Lung microvascular endothelial cell (primary cell): ENCODE measurements around the gene S100A12. TPM values are rescaled to one million over a fixed set of nuclear protein-coding genes. Genes with fewer than 3 reads are reported as not detected.

Experiments
- DNase-seq, 2 donors: peaks; one replicate each; pipeline versions ENCODE4 v3.0.0 to v3.0.0-alpha.2; 2010; ENCODE audit warnings: low read depth in 2 of 2
- total RNA-seq: library from RNA; depleted of rRNA; stranded (reverse); fragments of >200 nt; gene quantifications from 2 replicates; pipeline ENCODE4 v1.2.1, GENCODE V29; 2014

The S100A12 gene
- total RNA-seq, 1 donor from 2014 or later = not detected

DNA sequence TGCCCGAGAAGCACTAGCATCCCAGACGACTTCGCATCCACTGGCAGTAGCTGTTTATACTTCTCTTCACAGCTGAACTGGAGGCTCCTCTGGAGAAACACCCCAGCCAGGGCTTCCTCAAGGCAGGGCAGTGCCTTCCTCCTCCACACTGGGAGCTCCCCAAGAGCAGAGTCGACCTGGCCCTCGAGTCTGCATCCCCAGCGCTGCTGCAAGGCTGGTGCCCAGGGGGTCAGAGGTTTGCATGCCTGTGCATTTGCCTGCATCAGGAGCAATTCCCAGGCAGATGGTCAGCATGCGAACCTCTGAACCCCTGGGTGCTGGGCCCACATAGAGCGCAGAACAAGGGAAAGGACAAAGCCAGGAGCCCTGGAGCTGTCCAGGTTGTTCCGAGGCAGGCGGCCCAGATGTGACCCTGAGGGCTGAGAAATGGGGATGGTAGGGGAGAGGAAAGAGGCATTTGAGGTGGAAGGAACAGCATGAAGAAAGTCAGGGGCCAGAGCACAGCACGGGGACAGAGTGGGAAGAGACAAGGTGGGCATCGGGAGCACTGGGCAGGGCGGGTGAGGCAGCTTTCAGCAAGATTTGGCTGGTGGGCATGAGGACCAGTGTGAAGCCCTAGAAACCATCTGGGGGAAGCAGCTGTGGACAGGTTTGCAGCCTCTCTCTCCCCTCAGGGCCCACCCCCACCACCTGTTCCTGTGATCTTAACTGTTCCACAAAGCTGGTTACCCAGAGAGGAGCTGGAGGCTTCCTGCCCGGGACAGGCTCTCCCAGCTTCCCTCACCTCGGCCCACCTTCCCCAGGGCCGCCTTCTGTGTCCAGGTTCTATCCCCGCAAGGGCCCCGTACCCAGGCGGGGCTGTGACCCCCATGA, 21.9 kb upstream of the S100A12 start:
- DNase-seq = no peak

DNA sequence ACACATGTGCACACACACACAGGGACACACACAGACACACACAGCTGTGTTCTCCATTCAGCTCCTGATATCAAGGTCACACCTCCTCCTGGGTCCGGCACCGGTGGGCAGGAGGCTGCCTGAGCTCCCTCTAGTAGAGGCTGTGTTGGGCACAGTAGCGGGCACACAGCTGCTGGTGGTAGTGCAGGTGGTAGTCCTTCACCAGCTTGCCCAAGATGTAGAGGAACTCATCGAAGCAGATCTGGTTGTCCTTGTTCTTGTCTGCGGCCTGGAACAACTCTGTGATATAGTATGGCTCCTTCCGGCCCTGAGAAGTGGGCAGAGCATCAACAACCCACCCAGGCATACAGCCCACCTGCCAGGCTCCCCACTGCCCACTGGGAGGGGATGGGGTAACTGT, 21.0 kb upstream of the S100A12 start:
- no peak for DNase-seq

DNA sequence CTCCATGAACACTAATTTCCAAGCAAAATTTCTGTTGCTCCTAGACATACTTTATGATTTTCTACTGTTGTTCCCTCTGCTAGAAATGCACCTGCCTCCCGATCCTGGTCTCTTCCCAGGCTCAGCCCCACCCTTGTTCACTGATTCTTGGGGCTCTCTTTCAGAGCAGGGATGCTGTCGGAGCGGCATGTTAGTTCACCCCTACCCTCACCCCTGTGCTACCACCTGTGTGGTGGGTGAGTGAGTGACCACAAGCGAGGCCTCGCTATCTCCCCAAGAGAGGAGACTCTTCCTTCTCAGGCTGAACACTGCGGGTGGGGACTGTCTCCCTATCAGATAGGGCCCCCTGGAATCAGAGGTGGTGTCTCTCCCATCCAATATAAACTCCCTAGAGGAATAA, 20.4 kb upstream of the S100A12 start:
- no peak for DNase-seq

DNA sequence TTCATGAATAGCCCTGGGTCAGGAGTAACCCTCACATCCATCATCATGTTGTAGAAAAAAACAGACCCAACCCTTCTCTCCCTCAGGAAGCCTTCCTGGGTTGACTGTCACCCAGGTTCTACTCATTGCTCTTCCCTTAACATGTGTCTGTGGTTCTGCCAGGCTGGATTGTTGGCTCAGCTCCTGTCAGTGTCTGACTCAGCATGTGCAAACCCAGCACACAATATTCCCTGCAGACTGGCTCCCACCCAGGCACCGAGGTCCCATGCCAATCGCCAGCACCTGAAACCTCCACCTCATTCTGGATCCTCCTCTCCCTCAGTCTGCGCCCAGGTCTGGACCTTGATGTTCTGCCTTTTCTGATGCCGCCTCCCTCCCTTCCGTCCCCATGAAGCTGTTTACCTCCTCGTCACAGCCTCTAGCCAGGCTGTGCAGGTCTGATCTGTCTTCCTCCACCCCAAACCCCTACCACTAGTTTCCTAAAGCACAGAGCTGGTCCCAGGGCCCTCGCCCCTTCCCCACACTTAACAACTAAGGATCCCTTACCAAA, 19.8 kb upstream of the S100A12 start:
- DNase-seq = no peak

DNA sequence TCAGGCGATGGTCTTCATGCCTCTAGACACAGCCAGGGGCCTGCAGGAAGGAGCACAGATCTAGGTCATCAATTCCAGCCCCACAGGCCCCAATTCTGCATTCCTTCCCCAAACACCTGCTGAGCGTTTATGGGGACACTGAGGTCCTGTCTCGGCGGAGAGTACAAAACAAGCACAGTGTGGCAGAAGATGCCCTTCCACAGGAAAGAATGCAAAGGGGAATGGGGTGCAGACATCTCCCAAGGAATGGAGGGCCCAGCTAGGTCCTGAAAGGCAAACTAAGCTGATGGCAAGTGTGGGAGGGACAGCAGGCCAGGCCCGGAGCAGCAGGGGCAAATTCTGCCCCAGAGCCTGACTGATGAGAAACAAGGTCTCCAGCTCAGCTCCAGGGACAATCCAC, 19.0 kb upstream of the S100A12 start:
- DNase-seq = no peak

DNA sequence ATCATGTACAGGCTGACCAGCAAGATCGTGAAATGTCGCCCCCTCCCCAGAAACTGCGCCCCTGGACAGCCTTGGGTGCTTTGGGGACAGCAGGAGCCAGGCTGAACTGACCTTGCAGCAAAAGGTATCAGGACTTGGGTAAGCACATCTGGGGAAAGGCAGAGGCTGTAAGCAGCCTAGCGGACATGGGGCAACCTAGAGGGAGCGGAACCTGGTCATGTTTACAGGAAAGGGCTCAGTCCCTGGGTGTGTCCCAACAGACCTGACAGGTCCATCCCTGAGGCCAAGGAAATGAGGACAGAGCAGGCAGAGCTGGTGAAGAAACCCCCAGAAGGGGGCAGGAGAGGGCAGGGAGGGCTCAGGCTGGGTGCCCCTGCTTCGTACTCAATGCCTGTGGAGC, 18.5 kb upstream of the S100A12 start:
- DNase-seq = no peak

DNA sequence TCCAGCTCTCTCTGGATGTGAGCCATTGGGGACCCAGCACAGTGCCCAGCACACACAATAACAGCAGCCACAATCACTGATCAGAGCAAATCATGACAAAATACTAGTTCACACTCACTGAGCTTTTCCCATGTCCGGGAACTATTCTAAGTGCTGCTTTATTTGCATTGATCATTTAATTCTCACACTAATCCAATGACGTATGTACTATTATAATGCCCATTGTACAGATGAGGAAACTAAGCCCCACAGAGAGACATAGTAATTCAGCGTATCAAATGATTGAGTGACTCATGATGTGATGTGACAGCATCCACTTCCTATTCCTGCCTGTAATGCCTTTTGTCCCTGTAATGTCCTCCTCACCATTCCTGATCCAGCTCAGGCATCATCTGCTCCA, 17.4 kb upstream of the S100A12 start:
- no peak for DNase-seq

DNA sequence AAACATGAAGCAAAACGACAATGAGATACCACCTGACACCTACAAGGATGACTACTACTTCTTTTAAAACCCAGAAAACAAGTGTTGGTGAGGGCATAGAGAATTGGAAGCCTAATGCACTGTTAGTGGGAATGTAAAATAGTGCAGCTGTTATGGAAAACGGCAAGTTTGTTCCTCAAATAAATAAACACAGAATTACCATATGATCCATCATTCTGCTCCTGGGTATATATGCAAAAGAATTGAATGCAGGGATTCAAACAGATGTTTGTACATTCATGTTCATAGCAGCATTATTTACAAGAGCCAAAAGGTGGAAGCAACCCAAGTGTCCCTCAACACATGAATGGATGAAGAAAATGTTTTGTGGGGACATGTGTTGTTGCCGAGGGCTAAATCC, 16.8 kb upstream of the S100A12 start:
- no peak for DNase-seq

DNA sequence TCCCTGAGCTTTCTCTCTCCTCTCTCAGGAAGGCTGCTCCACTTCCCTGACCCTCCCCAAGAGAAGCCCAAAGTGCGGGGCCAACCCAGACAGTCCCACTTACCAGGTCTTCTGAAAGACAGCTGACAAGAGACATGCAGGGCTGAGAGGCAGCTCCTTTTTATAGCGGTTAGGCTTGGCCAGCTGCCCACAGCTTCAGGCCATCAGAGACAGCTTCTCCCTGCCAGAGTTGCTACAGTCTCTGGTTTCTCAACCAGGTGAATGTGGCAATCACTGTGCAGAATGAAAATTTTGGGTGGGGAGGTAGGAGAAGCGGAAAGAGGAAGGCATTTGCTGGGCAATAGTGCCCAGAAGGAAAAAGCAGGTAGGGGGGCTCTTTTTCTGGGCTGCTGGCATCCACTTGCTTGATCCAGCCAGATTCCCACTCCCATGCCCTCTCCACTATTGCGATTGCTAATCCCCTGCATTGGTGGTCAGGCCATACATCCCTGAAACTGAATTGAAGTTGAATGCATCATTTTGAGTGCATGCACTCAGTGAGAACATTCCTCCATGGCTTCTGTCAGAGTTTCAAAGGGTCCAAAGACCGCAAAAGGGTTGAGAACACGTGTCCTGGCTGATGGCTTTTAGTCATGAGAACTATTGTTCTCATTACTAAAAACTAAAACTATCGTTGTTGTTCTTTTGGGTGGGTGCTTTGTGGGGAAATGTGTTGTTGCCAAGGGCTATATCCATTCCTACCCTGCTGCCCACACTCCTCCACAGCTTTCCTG, 15.7 kb upstream of the S100A12 start, which contains the start of gene S100A8:
Gene S100A8 (minus strand): TSS at position 136 of the 773 bp plus-strand sequence. CDS start 538 bp downstream, outside the sequence.
- DNase-seq = no peak

DNA sequence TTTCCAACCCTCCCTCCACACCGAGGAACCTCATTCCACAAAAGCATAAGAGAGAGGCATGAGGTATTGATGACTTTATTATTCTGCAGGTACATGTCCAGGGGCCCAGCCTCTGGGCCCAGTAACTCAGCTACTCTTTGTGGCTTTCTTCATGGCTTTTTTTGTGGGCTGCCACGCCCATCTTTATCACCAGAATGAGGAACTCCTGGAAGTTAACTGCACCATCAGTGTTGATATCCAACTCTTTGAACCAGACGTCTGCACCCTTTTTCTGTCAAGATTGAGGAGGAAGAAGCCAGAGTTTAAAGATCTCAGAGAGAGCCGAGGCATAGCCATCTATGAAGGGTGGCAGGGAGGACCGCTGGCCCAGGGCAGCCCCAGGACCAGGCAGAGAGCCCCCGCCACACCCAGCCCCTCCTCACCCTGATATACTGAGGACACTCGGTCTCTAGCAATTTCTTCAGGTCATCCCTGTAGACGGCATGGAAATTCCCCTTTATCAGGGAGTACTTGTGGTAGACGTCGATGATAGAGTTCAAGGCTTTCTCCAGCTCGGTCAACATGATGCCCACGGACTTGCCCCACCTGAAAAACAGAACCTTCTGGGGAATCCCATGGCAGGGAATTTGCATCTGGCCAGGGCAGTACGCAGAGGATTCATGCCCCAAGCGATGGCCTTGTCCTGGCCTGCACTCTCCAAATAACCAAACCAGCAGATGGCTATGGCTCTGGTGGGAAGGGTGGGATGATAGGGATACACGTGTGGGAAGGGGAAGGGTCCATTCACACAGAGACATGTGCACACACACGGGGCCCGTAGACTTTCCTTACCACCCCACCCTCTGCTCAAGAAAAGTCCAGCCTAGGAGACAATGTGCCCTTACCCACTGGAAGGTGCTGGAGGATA, 14.8 kb upstream of the S100A12 start:
- DNase-seq = no peak

DNA sequence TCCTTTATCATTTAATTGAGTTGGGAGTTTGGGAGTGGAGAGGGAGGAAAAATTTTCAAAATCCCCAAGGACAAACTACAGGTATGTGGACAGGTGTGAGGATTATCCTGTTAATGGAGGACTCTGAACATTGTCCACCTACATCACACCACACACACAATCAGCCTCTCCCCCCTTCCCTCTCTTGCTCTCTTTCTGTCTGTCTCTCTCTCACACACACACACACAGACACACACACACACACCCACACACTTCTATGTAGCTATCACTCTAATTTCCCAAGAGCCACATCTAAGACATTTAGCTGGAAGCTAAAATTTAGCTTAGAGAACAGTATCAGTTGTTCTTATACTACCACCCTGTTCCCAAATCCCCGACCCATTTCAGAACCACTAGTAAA, 14.0 kb upstream of the S100A12 start:
- DNase-seq = no peak

DNA sequence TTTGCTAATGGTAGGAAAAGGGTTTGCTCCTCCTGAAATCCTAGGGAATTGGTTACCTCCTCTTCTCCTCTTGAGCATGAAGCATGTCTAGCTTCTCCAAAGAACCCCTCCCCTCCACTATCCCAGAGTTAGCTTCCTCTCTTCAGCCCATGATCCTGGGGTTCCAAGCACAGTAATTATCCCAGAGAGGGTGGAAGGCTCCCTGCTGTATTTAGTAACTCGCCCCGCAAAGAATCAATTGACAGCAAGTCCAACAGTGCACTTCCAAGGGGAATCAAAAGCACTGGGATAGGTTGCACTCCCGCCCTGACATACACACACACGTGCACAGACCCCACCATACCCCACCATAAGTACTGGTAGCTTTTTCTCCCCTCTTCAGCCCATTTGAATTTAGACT, 12.4 kb upstream of the S100A12 start:
- DNase-seq = no peak

DNA sequence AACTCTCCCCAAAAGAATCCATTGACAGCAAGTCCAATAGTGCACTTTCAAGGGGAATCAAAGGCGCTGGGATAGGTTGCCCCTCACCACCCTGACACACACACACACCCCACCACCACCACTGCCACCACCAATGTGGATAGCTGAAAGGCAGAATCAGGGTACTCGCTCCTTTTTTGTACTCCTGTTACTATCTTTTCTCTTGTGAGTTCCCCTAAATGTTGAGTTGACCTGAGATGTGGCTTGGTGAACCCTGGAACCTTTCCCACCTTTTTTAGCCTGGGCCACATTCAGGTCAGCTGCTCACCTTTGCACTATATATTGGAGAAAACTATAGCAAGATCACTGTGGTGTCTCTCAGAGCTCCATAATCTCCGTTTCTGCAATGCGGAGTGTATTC, 11.6 kb upstream of the S100A12 start:
- no peak for DNase-seq

DNA sequence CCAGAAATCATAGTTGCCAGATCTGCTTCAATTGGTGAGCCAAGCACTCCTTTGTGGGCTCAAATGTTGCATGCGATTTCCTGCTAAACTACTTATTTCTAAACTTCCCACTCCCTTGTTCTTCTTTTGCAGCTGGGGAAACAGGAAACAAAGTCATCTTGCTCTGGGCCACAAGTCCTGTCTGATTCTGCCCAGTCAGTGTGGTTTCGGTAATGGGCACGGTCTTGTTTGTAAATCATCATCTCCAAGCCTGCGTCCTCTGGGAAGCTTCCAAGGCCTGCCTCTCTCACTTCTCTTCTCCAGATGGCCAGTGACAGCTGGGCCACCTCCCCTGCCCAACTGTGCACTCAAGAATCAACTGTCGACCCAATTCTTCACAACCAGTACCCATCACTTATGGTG, 11.1 kb upstream of the S100A12 start:
- no peak for DNase-seq

DNA sequence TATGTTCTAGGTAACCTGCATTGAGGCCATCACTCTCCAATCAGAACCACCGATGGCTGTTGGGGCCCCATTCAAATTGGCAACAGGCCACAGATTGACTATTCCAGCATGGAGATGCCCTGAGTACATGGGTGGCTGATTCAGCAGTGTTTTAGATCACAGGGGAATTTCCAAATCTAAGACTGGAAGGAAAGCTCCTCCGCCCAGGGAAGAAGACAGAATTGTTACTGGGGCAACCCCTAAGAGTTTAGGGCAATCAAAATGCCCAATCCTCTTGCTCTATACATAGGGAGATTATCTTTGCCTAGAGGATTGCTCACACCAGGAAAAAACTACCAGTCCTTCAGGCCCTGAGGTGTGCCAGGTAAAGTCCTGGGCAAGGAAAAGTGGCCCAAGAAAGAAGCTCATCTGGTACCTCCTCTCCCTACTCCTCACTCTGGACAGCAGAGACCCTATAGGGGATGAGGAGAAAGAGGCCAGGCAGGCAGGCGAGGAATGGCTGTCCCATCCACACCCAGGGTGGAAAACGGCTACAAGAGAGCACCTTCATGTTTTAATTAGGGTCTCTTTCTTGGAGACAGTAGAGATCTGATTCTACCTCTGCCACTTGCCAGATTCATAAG, 9.6 kb upstream of the S100A12 start:
- DNase-seq = no peak

DNA sequence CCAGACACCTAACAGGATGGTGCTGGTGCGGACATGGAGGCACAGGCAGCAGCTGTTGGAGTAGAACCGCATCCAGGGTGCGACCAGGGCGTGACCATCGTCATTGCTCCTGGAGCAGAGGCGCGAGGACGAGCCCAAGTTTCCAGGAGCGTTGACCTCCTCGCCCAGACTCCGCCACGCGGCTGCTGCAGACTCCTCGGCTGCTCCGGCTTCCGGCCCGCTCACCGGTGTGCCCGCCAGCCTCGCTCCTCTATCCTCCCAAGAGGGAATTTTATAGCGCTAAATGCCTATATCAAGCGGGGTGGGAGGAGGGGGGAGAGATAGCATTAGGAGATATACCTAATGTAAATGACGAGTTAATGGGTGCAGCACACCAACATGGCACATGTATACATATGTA, 5.3 kb upstream of the S100A12 start:
- DNase-seq = no peak

DNA sequence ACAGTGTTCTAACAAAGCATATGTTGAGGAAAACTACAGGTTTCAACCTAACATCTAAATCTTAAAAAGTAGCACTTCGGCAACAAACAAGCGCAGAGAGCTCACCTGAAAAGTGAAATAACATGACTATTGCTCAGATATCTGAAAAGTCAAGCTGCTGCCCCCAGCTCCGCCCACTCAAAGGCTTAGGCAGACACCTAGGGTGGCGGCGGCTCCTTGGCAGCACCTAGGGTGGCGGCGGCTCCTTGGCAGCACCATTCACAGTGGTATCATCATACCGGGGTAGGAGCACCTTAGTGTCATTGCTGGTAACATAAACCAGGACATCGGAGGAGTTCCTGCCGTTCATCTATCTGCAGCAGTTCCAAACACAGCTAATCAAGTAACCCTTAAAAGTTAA, 4.2 kb upstream of the S100A12 start:
- DNase-seq = no peak

DNA sequence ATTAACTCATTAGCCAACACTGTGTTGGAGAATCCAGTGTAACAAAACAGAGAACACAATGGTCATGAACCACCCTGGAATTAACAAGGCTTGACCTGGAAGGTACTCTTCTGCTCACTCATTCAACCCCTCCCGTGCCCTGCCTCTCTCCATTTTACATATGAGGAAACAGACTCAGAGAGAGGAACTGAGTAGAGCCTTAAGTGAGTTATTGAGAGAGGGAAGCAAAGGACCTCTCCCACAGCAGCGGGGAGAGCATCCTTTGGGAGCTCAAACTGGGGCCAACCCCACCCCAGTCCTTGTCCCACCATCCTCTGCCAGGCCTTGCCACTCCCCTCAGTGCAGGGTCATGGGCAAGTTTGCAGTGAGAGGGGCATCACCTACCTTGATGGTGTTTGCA, 1.4 kb downstream of the S100A12 start:
- DNase-seq = no peak

DNA sequence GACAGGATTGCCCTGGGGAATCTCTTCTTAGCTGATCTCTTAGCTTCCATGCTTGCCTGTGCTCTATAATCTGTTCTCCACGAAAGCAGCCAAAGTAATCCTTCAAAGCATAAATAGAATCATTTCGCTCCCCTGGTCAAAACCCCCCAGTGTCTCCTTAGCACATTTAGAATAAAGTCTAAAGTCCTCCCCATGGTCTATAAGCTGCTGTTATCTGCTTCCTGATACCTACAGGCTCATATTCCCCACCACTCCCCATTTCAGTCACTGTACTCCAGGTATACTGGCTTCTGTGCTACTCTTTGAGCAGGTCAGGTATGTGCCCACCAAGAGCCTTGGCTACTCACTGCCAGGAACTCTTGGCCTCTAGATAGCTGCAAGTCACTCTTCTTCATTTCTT, 2.9 kb downstream of the S100A12 start:
- DNase-seq = no peak

DNA sequence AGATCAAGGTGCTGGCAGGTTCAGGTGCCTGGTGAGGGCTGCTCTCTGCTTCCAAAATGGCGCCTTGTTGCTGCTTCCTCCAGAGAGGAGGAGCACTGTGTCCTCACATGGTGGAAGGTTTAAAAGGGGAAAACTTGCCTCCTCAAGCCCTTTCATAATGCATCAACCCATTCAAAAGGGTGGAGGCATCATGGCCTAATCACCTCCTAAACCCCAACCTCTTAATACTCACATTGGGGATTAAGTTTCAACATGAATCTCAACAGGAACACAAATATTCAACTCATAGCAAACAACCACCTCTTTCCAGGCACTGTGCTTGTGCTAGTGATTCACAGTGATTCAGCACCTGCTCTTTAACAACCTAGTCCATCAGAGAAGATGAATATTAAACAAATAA, 4.2 kb downstream of the S100A12 start:
- no peak for DNase-seq

DNA sequence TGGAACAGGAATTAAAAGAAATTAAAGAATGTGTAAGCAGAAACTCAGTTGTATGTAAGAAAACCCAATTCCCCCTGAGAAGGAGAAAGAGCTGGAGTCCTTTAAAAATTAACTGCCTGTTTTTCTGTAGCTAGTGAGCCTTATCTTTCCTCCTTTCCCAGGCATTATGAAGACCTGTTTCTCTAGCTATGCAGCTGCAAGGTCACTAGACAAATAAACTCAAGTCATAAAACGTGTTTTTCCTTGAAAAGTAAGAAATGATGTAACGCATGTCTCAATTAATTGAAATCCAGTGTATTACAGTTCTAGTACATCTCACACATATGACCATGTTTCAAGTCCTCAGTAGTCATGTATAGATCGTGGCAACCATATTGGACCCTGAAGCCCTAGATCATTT, 5.3 kb downstream of the S100A12 start:
- no peak for DNase-seq
